Stimulated activated CD8-positive, alpha-beta memory T cell treated with anti-CD3 and anti-CD28 coated beads, Interleukin-7, amount 100 ng/mL, for 48 hours (primary cell): ENCODE results near the gene KANK3.
"Not testable (repeated sequence)": the region's sequence is repeated elsewhere in the genome, so short reads cannot be mapped to it uniquely, and the experiment has no call there.

Source experiments
- DNase-seq, 2 donors: peaks; one replicate each; pipeline ENCODE4 v3.0.0-alpha.2; 2020; ENCODE audit warnings: low read depth in 1 of 2; ENCODE audit errors: extremely low read depth in 1 of 2

KANK3 gene

GRCh38 chr19:8342684-8343482 lies at the start of gene KANK3:
TSS of gene KANK3 (minus strand) at chr19:8343262. CDS start at chr19:8337828, 5,434 bp downstream.
- DNase-seq = peak; percentile 84 to 92

- no peak for DNase-seq
These were observed 49.0 kb upstream of the KANK3 start for GRCh38 chr19:8392017-8392591.

GRCh38 chr19:8391198-8392016 lies 48.3 kb upstream of the KANK3 start:
- no peak for DNase-seq

- DNase-seq = peak; percentile 87 to 92
These were observed 47.5 kb upstream of the KANK3 start for GRCh38 chr19:8390617-8390981.

- peak; percentile 97 to 99 for DNase-seq
These were observed 47.0 kb upstream of the KANK3 start, which contains the start of gene RAB11B for GRCh38 chr19:8389891-8390616. TSS of gene RAB11B (plus strand) at chr19:8390360. CDS start at chr19:8390417, 57 bp downstream.

- no peak for DNase-seq
These were observed 45.5 kb upstream of the KANK3 start for GRCh38 chr19:8388612-8388958.

GRCh38 chr19:8387688-8388611 lies 44.9 kb upstream of the KANK3 start:
- DNase-seq = no peak

- DNase-seq = no peak
These were observed 43.9 kb upstream of the KANK3 start for GRCh38 chr19:8386990-8387389.

- DNase-seq = not testable (repeated sequence)
These were observed 43.4 kb upstream of the KANK3 start for GRCh38 chr19:8386419-8386818.

- not testable (repeated sequence) for DNase-seq
These were observed 42.5 kb upstream of the KANK3 start for GRCh38 chr19:8385566-8385965.

GRCh38 chr19:8385103-8385502 lies 42.0 kb upstream of the KANK3 start:
- DNase-seq = not testable (repeated sequence)

- not testable (repeated sequence) for DNase-seq
These were observed 41.5 kb upstream of the KANK3 start for GRCh38 chr19:8384569-8384968.

- not testable (repeated sequence) for DNase-seq
These were observed 36.3 kb upstream of the KANK3 start for GRCh38 chr19:8379156-8379891.

GRCh38 chr19:8377598-8377997 lies 34.5 kb upstream of the KANK3 start:
- DNase-seq = no peak

GRCh38 chr19:8376373-8376974 lies 33.4 kb upstream of the KANK3 start:
- DNase-seq = not testable (repeated sequence)

GRCh38 chr19:8375766-8376165 lies 32.7 kb upstream of the KANK3 start:
- not testable (repeated sequence) for DNase-seq

- no peak for DNase-seq
These were observed 31.1 kb upstream of the KANK3 start for GRCh38 chr19:8373867-8374813.
